ENCODE measurements around the gene TP53I11. TPM values are rescaled to one million over a fixed set of nuclear protein-coding genes. Genes with fewer than 3 reads are reported as not detected.

Gene TP53I11
- total and polyA plus RNA-seq, 2 experiments from 2014 or later: 23.5 to 43.9 TPM

DNA sequence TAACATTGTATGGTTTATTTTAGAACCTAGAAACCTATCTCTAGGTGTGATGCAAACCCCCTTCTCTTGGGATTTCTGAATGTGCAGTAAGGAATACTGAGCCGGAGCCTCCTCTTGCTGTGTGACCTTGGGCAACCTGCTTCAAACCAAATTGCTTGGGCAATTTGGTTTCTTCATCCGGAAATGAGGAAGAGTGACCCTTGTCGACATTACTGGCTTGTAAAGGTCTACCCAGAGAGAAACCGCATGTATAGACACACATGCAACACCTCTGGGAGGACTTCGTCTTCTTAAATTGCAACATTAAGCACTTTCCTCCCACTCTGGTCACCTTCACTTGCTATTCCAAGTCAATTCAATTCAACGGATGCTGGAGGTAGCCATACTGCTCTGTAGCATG is 19.6 kb upstream of the TP53I11 start (continued):
- TF ChIP-seq, protein P1, sequence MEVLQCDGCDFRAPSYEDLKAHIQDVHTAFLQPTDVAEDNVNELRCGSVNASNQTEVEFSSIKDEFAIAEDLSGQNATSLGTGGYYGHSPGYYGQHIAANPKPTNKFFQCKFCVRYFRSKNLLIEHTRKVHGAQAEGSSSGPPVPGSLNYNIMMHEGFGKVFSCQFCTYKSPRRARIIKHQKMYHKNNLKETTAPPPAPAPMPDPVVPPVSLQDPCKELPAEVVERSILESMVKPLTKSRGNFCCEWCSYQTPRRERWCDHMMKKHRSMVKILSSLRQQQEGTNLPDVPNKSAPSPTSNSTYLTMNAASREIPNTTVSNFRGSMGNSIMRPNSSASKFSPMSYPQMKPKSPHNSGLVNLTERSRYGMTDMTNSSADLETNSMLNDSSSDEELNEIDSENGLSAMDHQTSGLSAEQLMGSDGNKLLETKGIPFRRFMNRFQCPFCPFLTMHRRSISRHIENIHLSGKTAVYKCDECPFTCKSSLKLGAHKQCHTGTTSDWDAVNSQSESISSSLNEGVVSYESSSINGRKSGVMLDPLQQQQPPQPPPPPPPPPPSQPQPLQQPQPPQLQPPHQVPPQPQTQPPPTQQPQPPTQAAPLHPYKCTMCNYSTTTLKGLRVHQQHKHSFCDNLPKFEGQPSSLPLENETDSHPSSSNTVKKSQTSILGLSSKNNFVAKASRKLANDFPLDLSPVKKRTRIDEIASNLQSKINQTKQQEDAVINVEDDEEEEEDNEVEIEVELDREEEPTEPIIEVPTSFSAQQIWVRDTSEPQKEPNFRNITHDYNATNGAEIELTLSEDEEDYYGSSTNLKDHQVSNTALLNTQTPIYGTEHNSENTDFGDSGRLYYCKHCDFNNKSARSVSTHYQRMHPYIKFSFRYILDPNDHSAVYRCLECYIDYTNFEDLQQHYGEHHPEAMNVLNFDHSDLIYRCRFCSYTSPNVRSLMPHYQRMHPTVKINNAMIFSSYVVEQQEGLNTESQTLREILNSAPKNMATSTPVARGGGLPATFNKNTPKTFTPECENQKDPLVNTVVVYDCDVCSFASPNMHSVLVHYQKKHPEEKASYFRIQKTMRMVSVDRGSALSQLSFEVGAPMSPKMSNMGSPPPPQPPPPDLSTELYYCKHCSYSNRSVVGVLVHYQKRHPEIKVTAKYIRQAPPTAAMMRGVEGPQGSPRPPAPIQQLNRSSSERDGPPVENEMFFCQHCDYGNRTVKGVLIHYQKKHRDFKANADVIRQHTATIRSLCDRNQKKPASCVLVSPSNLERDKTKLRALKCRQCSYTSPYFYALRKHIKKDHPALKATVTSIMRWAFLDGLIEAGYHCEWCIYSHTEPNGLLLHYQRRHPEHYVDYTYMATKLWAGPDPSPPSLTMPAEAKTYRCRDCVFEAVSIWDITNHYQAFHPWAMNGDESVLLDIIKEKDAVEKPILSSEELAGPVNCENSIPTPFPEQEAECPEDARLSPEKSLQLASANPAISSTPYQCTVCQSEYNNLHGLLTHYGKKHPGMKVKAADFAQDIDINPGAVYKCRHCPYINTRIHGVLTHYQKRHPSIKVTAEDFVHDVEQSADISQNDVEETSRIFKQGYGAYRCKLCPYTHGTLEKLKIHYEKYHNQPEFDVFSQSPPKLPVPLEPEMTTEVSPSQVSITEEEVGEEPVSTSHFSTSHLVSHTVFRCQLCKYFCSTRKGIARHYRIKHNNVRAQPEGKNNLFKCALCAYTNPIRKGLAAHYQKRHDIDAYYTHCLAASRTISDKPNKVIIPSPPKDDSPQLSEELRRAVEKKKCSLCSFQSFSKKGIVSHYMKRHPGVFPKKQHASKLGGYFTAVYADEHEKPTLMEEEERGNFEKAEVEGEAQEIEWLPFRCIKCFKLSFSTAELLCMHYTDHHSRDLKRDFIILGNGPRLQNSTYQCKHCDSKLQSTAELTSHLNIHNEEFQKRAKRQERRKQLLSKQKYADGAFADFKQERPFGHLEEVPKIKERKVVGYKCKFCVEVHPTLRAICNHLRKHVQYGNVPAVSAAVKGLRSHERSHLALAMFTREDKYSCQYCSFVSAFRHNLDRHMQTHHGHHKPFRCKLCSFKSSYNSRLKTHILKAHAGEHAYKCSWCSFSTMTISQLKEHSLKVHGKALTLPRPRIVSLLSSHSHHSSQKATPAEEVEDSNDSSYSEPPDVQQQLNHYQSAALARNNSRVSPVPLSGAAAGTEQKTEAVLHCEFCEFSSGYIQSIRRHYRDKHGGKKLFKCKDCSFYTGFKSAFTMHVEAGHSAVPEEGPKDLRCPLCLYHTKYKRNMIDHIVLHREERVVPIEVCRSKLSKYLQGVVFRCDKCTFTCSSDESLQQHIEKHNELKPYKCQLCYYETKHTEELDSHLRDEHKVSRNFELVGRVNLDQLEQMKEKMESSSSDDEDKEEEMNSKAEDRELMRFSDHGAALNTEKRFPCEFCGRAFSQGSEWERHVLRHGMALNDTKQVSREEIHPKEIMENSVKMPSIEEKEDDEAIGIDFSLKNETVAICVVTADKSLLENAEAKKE (CRISPR knock-in tag; IDR thresholded peaks at IDR 0.05): no peak
- no peak for TF ChIP-seq STAT1 (IDR thresholded peaks at IDR 0.05; ENCODE audit: unreplicated experiment)
- TF ChIP-seq NANOG (IDR thresholded peaks at IDR 0.05; ENCODE audit: borderline replicate concordance): no peak

- H3K27me3 ChIP-seq (ENCODE audit: insufficient read depth): no peaks in the 10 kb centered on the region
- H2AFZ ChIP-seq: 0 out of 2 replicates have a peak overlapping the region, but pooled peaks have one; percentile 7
- H3K9me2 ChIP-seq (ENCODE audit: insufficient read depth): no peaks in the 10 kb centered on the region
- ATAC-seq (no peak), DNase-seq (ENCODE audit: low spot score) (no peak)
- H4K20me1 ChIP-seq (replicated peaks; ENCODE audit: insufficient read depth): no peaks in the 10 kb centered on the region
- no peak overlapping the region for H3K4me2 ChIP-seq
- no peak overlapping the region for H3K4me3 Mint-ChIP-seq
- H3F3A ChIP-seq (replicated peaks; ENCODE audit: low read depth): 0 out of 2 replicates have a peak, but pooled peaks cover 3% of the 10 kb centered on the region
- H3K4me1 ChIP-seq (ENCODE audit: insufficient read depth): peaks cover 12% of the 10 kb centered on the region; the same call in 1 of the 2 replicates
- no peak overlapping the region for H3K27ac Mint-ChIP-seq
- H3K4me3 ChIP-seq: no peak overlapping the region
- no peaks in the 10 kb centered on the region for H3K9me3 Mint-ChIP-seq
- H3K36me3 Mint-ChIP-seq (ENCODE audit: low read depth): no peaks in the 10 kb centered on the region
- H3K4me1 Mint-ChIP-seq: peaks cover 12% of the 10 kb centered on the region
- H3K27ac ChIP-seq (ENCODE audit: low read depth): no peak overlapping the region
- no peaks in the 10 kb centered on the region for H3K79me2 ChIP-seq (replicated peaks; ENCODE audit: insufficient read depth)
- H3K36me3 ChIP-seq (ENCODE audit: insufficient read depth): no peaks in the 10 kb centered on the region
- peaks cover 7% of the 10 kb centered on the region for H3K27me3 Mint-ChIP-seq (ENCODE audit: insufficient read depth, low read depth, poor library complexity)
- TF ChIP-seq JUNB (IDR thresholded peaks at IDR 0.05; ENCODE audit: unreplicated experiment) (no peak), REST (IDR thresholded peaks at IDR 0.05; ENCODE audit: unreplicated experiment) (no peak), ZNF331 (CRISPR knock-in tag; IDR thresholded peaks at IDR 0.05; ENCODE audit: low read depth) (no peak), STAT1 (IDR thresholded peaks at IDR 0.05; ENCODE audit: unreplicated experiment) (no peak)
Observed at GRCh38 chr11:44969651-44970252, 19.1 kb upstream of the TP53I11 start.

Measured in GM23338 (cell line).